Measurements from ENCODE around the gene UBL4B.

Gene UBL4B

DNA sequence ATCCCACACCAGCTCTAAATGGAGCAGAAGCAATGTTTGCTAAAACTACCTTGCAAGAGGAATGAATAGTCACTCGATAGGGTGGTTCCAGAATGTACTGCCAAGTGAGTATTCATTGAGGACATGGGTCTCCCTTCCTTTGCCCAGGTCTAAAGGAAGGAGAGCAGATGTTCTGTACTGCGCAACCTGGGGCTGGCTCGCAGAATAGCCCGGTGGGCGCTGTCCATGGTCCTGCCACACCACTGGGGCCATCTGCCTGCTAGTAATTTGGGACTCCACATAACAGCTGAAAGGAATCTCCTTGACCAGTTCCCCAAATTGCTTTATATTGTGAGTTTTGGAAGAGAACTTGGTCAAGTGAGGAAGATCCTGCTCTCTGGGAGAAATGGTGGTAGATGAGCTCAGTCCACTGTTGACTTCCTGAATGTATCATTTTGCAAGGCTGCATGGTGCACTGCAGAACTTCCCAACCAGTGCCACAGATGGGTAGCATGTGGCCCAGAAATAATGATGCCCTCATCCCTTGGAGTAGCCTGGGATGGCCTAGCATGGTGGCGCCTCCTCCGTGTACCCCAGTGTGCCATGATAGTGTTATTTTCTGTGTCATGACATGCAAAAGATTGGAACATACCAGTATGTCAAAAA, 43.8 kb downstream of the UBL4B start:
- peak; percentile 27 for DNase-seq (ENCODE audit: low read depth)

DNA sequence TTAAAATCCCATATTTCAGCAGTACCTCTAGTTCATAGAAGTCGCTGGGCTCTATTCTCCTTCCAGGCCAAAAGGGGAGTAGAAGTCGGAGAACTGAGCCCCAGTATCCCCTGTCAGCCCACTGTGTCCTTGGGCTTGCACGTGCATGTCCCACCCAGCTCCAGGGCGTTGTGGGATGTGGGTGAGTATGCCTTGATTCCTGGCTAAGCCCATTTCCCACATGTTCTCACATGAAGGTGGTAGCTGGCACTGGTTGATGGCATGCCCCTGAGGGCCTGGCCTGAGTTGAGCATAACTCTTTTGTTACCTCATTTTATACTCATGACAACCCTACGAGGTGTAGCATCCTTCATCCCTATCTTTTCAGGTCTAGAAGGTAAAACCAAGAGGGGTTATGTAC, 46.0 kb downstream of the UBL4B start:
- DNase-seq (ENCODE audit: low read depth) = no peak

DNA sequence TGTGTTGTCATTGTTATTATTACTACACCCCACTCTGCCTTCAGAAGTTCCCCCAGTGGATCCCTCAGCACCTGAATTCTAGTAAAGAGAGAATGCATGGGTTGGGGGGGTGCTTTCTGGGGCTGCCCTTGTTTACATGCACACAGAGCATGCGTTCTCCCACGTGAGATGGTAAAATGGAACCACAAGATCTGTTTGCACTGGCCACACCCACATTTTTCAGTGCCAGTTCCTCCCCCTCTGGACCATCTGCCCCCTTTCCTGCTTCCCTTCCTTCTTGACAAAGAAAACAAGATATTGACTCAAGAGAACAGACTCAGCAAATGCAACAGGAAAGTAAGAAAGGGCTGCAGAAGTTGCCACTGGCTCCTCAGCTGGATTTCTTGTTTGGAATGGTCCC, 46.9 kb downstream of the UBL4B start:
- DNase-seq (ENCODE audit: low read depth) = no peak

DNA sequence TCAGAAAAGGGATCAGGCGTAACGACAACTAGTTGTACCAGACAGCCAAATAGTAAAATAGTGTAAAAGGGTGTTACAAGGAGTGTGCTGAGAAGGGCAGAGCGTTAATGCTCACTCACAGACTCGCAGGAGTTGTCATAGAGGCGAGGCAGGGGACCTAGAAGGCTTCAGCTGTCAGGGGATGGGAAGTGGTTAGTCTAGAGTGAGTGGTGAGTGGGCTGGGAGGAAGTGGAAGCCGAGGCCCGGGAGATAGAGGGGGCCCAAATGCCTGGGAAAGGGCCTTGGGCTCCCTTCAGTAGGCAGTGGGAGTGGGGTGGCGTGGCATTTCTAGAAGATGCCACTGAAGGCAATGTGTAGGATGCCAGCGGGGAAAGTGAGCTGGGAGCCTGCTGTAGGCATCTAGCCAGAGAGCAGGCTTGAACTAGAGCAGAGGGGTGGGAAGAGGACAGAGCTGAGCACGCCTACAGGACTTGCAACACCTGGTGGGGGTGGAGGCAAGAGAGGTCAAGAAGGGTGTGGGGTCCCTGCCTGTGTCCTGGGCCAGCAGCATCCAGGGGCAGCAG, 48.4 kb downstream of the UBL4B start:
- no peak for DNase-seq (ENCODE audit: low read depth)

- DNase-seq (ENCODE audit: low read depth) = no peak
Observed at GRCh38 chr1:110161165-110161564, 48.9 kb downstream of the UBL4B start.

DNA sequence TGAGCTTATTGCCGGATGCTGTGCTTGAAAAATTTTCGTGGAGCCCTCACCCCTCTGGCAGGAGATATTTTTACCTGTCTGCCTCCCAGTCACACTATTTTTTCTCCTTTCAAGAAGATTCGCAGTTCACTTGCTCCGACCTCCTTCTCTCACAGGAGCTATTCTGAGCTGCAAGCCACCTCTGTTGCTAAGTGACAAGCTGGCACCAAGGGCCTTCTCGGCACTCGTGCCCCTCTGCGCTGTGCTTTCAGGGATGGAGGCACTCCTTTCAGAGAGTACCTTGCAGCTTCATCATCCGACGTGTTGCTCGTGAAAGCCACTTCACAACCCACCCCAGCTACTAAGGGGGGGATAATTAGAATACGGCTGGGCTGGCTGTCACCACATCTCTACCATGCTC, 49.6 kb downstream of the UBL4B start:
- no peak for DNase-seq (ENCODE audit: low read depth)

Measured in GM04504 (cell line).